ENCODE results near the gene STK11IP.

GRCh38 chr2:219662566-219662965, 64.9 kb downstream of the STK11IP start:
- TF ChIP-seq POLR2AphosphoS5 (IDR thresholded peaks at IDR 0.05): no peak
- no peak for TF ChIP-seq CTCF (IDR thresholded peaks at IDR 0.05; ENCODE audit: poor library complexity, severe bottlenecking)
- TF ChIP-seq EP300 (conservative IDR thresholded peaks at IDR 0.05; ENCODE audit: poor library complexity, severe bottlenecking): no peak
- no peak for TF ChIP-seq EZH2 (IDR thresholded peaks at IDR 0.05; ENCODE audit: borderline replicate concordance, insufficient read depth, low read length, poor library complexity, severe bottlenecking)
